GM12878 (cell line): ENCODE results near the gene FPGT. TPM values are rescaled to one million over a fixed set of nuclear protein-coding genes. Genes with fewer than 3 reads are reported as not detected.

Source experiments
- E2F8 ChIP-seq: fragments of 450-650 bp; IDR thresholded peaks from 2 replicates; pipeline ENCODE4 v1.6.1; 2018; ENCODE audit warnings: mild to moderate bottlenecking, low read depth, moderate library complexity; ENCODE audit not compliant: partially characterized antibody
- ZBTB40 ChIP-seq: fragments of 450-650 bp; IDR thresholded peaks from 2 replicates; pipeline ENCODE4 v1.6.1; 2016; ENCODE audit warnings: mild to moderate bottlenecking, moderate library complexity, borderline replicate concordance
- polyA plus RNA-seq, 11 experiments: library from polyadenylated mRNA; depleted of rRNA in 4 of 11; unstranded in 6 of 11; stranded (reverse) in 5 of 11; fragments of >200 nt; fragmentation: Nextera tagmentation in 4 of 11; fragmentation: Illumina TruSeq in 1 of 11; extraction: Ambion mirVana in 4 of 11; extraction: Trizol in 1 of 11; gene quantifications; 1 replicate in 1 of 11; 2 replicates in 10 of 11; pipeline versions ENCODE4 v1.2.1 to v1.2.3, GENCODE V29; 2011 to 2016; ENCODE audit warnings: inconsistent platforms in 2 of 11, missing spikeins in 2 of 11, low read depth in 1 of 11
- total RNA-seq, 4 experiments: library from RNA; depleted of rRNA in 3 of 4; stranded (reverse); fragments of >200 nt in 3 of 4; fragmentation: Illumina TruSeq in 1 of 4; extraction: Trizol in 1 of 4; gene quantifications; 2 replicates each; pipeline versions ENCODE4 v1.2.1 to v1.2.3, GENCODE V29; 2013 to 2021
- TF ChIP-seq, protein P1 (sequence below): IDR thresholded peaks from 2 replicates; pipeline ENCODE4 v1.6.1; 2011; ENCODE audit warnings: borderline replicate concordance, low read depth, mild to moderate bottlenecking, moderate library complexity, mixed read lengths, low read length; ENCODE audit not compliant: insufficient read depth; ENCODE audit errors: extremely low read length
- TF ChIP-seq, protein P2 (sequence below): fragments of 450-650 bp; IDR thresholded peaks from 2 replicates; pipeline ENCODE4 v1.6.1; 2017; ENCODE audit warnings: mild to moderate bottlenecking, moderate library complexity
- TF ChIP-seq, protein P3 (sequence below): IDR thresholded peaks from 2 replicates; pipeline ENCODE4 v1.6.1; 2012; ENCODE audit warnings: improper control_type of control experiment, low read depth, low read length; ENCODE audit not compliant: insufficient replicate concordance

FPGT gene
- total and polyA plus RNA-seq, 10 of the 15 experiments (the other 5 are each of a cell fraction or from before 2014, with no cell fraction given): 7.8 to 15.4 (median 11.5) TPM

DNA sequence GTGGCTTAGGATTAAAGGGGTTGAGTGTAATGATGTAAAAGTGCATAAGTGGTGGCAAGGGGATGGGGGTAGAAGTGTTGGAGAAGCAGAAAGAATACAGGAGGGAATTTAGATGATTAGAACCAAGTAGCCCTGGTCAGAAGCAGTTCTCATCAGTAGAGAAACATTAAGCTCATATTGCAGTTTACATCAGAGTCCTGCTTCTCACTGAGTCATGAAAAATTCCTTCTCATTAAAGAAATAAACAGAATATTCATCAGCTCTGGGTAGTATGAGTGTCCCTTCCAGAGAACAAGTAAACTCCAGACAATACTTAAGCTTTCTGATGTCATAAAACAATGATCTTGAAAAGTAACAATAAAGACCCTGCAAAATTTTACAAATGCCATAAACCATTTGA lies 36.5 kb upstream of the FPGT start (continued):
- TF ChIP-seq, protein P1, sequence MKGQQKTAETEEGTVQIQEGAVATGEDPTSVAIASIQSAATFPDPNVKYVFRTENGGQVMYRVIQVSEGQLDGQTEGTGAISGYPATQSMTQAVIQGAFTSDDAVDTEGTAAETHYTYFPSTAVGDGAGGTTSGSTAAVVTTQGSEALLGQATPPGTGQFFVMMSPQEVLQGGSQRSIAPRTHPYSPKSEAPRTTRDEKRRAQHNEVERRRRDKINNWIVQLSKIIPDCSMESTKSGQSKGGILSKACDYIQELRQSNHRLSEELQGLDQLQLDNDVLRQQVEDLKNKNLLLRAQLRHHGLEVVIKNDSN: no peak
- TF ChIP-seq E2F8 (no peak), ZBTB40 (no peak)
- TF ChIP-seq, protein P2, sequence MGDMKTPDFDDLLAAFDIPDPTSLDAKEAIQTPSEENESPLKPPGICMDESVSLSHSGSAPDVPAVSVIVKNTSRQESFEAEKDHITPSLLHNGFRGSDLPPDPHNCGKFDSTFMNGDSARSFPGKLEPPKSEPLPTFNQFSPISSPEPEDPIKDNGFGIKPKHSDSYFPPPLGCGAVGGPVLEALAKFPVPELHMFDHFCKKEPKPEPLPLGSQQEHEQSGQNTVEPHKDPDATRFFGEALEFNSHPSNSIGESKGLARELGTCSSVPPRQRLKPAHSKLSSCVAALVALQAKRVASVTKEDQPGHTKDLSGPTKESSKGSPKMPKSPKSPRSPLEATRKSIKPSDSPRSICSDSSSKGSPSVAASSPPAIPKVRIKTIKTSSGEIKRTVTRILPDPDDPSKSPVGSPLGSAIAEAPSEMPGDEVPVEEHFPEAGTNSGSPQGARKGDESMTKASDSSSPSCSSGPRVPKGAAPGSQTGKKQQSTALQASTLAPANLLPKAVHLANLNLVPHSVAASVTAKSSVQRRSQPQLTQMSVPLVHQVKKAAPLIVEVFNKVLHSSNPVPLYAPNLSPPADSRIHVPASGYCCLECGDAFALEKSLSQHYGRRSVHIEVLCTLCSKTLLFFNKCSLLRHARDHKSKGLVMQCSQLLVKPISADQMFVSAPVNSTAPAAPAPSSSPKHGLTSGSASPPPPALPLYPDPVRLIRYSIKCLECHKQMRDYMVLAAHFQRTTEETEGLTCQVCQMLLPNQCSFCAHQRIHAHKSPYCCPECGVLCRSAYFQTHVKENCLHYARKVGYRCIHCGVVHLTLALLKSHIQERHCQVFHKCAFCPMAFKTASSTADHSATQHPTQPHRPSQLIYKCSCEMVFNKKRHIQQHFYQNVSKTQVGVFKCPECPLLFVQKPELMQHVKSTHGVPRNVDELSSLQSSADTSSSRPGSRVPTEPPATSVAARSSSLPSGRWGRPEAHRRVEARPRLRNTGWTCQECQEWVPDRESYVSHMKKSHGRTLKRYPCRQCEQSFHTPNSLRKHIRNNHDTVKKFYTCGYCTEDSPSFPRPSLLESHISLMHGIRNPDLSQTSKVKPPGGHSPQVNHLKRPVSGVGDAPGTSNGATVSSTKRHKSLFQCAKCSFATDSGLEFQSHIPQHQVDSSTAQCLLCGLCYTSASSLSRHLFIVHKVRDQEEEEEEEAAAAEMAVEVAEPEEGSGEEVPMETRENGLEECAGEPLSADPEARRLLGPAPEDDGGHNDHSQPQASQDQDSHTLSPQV: no peak
- TF ChIP-seq, protein P3, sequence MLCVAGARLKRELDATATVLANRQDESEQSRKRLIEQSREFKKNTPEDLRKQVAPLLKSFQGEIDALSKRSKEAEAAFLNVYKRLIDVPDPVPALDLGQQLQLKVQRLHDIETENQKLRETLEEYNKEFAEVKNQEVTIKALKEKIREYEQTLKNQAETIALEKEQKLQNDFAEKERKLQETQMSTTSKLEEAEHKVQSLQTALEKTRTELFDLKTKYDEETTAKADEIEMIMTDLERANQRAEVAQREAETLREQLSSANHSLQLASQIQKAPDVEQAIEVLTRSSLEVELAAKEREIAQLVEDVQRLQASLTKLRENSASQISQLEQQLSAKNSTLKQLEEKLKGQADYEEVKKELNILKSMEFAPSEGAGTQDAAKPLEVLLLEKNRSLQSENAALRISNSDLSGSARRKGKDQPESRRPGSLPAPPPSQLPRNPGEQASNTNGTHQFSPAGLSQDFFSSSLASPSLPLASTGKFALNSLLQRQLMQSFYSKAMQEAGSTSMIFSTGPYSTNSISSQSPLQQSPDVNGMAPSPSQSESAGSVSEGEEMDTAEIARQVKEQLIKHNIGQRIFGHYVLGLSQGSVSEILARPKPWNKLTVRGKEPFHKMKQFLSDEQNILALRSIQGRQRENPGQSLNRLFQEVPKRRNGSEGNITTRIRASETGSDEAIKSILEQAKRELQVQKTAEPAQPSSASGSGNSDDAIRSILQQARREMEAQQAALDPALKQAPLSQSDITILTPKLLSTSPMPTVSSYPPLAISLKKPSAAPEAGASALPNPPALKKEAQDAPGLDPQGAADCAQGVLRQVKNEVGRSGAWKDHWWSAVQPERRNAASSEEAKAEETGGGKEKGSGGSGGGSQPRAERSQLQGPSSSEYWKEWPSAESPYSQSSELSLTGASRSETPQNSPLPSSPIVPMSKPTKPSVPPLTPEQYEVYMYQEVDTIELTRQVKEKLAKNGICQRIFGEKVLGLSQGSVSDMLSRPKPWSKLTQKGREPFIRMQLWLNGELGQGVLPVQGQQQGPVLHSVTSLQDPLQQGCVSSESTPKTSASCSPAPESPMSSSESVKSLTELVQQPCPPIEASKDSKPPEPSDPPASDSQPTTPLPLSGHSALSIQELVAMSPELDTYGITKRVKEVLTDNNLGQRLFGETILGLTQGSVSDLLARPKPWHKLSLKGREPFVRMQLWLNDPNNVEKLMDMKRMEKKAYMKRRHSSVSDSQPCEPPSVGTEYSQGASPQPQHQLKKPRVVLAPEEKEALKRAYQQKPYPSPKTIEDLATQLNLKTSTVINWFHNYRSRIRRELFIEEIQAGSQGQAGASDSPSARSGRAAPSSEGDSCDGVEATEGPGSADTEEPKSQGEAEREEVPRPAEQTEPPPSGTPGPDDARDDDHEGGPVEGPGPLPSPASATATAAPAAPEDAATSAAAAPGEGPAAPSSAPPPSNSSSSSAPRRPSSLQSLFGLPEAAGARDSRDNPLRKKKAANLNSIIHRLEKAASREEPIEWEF: no peak
